ENCODE results near the gene PEX5L.

PEX5L gene

GRCh38 chr3:179771797-179772196 lies 264.9 kb downstream of the PEX5L start:
- no peak for DNase-seq (ENCODE audit: low spot score)

GRCh38 chr3:179769411-179770247 lies 267.1 kb downstream of the PEX5L start:
- no peak for DNase-seq (ENCODE audit: low spot score)

- peak; percentile 15 for DNase-seq (ENCODE audit: low spot score)
Measured at GRCh38 chr3:179768080-179768479, 268.7 kb downstream of the PEX5L start.

- no peak for DNase-seq (ENCODE audit: low spot score)
Measured at GRCh38 chr3:179766416-179767133, 270.2 kb downstream of the PEX5L start.

GRCh38 chr3:179765396-179765795 lies 271.3 kb downstream of the PEX5L start:
- no peak for DNase-seq (ENCODE audit: low spot score)

GRCh38 chr3:179760944-179761343 lies 275.8 kb downstream of the PEX5L start:
- DNase-seq (ENCODE audit: low spot score) = no peak

GRCh38 chr3:179750720-179751328 lies 285.9 kb downstream of the PEX5L start:
- no peak for DNase-seq (ENCODE audit: low spot score)

GRCh38 chr3:179745716-179746115 lies 291.0 kb downstream of the PEX5L start:
- no peak for DNase-seq (ENCODE audit: low spot score)

GRCh38 chr3:179745079-179745478 lies 291.7 kb downstream of the PEX5L start:
- no peak for DNase-seq (ENCODE audit: low spot score)

Data from putamen (tissue), 1 donor.